Measurements from ENCODE around the gene KCNB1.

Gene KCNB1

GRCh38 chr20:49471397-49471796, 11.1 kb downstream of the KCNB1 start:
- Mint-ChIP-seq H3K9me3 (no peaks in the 10 kb centered on the region), H3K27me3 (peaks cover 73% of the 10 kb centered on the region), H3K36me3 (no peaks in the 10 kb centered on the region), H3K27ac (no peak overlapping the region), H3K4me1 (no peaks in the 10 kb centered on the region), H3K4me3 (no peak overlapping the region)
- no peak for DNase-seq
- CTCF ChIA-PET: interaction anchor here (0.9 kb wide), 1 partner anchor 14 kb away, joined by 3 read pairs; no protein-coding TSS in a partner anchor

DNA sequence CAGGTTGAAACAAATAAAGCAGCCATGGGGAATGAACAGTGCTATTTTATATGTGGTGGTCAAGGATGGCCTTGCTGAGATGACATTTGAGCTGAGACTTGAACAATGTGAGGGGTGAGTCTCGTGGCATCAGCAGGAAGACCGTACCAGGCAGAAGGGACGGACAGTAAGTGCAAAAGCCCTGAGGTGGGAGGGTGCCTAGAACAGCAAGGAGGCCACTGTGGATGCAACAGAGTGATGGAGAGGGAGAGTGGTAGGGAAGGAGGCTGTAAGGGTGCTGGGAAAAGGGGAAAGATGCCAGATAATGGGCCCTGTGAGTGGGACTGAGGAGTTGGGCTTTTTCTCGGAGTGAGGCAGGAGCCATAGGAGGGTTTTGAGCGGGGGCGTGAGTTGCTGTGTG, 11.5 kb downstream of the KCNB1 start:
- no peak for DNase-seq
- Mint-ChIP-seq H3K4me3 (no peak overlapping the region), H3K9me3 (no peaks in the 10 kb centered on the region), H3K27ac (no peak overlapping the region), H3K27me3 (peaks cover 69% of the 10 kb centered on the region), H3K36me3 (no peaks in the 10 kb centered on the region), H3K4me1 (no peaks in the 10 kb centered on the region)
- CTCF ChIA-PET: no interaction called here

DNA sequence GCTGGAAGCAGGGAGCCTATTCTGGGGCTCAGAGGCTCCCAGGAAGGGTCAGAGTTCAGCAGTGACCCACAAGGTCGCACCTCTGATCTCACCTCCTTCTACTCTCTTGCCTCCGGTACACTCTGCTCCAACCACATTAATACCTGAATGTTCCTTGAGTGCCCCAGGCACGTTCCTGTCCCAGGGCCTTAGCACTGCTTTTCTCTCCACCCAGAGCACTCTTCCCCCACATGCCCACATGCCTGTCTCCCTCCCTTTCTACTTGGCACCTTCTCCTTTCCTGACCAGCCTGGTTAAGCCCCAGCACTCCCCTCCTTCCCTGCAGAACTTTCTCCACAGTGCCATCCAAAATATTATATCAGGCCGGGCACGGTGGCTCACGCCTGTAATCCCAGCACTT, 13.4 kb downstream of the KCNB1 start:
- CTCF ChIA-PET: no interaction called here
- H3K27me3 Mint-ChIP-seq: peaks cover 65% of the 10 kb centered on the region

DNA sequence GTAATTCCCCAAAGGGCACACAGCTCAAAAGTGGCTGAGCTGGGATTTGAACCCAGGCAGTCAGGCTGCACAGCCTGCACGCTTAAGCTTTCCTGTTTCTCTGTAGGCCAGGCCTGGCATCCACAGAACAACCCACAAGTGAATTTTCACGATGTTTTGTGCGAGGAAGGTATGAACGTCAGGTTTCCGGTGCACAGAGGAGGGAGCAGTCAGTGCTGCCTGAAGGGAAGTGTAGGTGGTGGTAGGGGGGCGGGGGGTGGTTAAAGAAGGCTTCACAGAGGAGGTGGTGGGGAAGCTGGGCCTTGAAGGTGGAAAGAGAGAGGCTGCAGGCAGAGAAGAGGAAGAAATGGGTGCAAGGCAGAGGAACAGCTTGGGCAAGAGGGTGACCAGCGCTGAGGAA, 14.1 kb downstream of the KCNB1 start:
- Mint-ChIP-seq H3K4me3 (no peak overlapping the region), H3K4me1 (no peaks in the 10 kb centered on the region), H3K36me3 (no peaks in the 10 kb centered on the region), H3K27ac (no peak overlapping the region), H3K9me3 (no peaks in the 10 kb centered on the region), H3K27me3 (peaks cover 62% of the 10 kb centered on the region)
- DNase-seq: no peak
- CTCF ChIA-PET: no interaction called here

More for the DNA sequence above, 13.4 kb downstream of the KCNB1 start:
- DNase-seq: no peak
- Mint-ChIP-seq H3K27ac (no peak overlapping the region), H3K9me3 (no peaks in the 10 kb centered on the region), H3K36me3 (no peaks in the 10 kb centered on the region), H3K4me3 (no peak overlapping the region), H3K4me1 (no peaks in the 10 kb centered on the region)

GRCh38 chr20:49466114-49466912, 16.2 kb downstream of the KCNB1 start:
- CTCF ChIA-PET: interaction anchor here (1.2 kb wide), 1 partner anchor 12 kb away, joined by 3 read pairs; no protein-coding TSS in a partner anchor
- H3K36me3 Mint-ChIP-seq: no peaks in the 10 kb centered on the region
- DNase-seq: no peak
- H3K27me3 Mint-ChIP-seq: peaks cover 60% of the 10 kb centered on the region
- no peak overlapping the region for H3K4me3 Mint-ChIP-seq
- H3K4me1 Mint-ChIP-seq: no peaks in the 10 kb centered on the region
- no peak overlapping the region for H3K27ac Mint-ChIP-seq
- H3K9me3 Mint-ChIP-seq: no peaks in the 10 kb centered on the region

DNA sequence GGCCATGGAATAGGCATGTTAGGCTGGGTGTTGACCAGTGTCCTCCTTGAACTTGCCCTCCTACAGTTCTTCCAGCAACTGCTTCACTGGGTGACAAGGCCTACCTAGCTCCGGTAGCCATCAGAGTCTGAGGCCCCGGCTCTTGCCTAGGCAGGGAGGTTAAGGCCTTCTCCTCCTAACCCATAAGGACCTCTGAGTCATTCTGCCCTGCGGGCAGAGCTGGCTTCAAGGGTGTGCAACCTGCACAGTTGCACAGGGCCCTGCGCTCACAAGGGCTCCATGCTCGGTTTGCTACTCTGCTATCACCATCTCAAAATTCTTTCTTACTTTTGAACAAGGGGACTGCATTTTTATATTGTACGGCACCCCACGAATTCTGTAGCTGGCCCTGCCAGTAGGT, 17.9 kb downstream of the KCNB1 start:
- no peak for DNase-seq
- no peak overlapping the region for H3K27ac Mint-ChIP-seq
- H3K36me3 Mint-ChIP-seq: no peaks in the 10 kb centered on the region
- CTCF ChIA-PET: no interaction called here
- peaks cover 62% of the 10 kb centered on the region for H3K27me3 Mint-ChIP-seq
- H3K4me1 Mint-ChIP-seq: no peaks in the 10 kb centered on the region
- H3K9me3 Mint-ChIP-seq: no peaks in the 10 kb centered on the region
- H3K4me3 Mint-ChIP-seq: no peak overlapping the region

GRCh38 chr20:49462626-49463025, 19.8 kb downstream of the KCNB1 start:
- H3K9me3 Mint-ChIP-seq: no peaks in the 10 kb centered on the region
- H3K36me3 Mint-ChIP-seq: no peaks in the 10 kb centered on the region
- H3K27me3 Mint-ChIP-seq: peaks cover 59% of the 10 kb centered on the region
- no peaks in the 10 kb centered on the region for H3K4me1 Mint-ChIP-seq
- H3K27ac Mint-ChIP-seq: no peak overlapping the region
- no peak overlapping the region for H3K4me3 Mint-ChIP-seq
- CTCF ChIA-PET: no interaction called here
- no peak for DNase-seq

GRCh38 chr20:49461894-49462620, 20.4 kb downstream of the KCNB1 start:
- no peak for DNase-seq
- no peak overlapping the region for H3K27ac Mint-ChIP-seq
- H3K36me3 Mint-ChIP-seq: no peaks in the 10 kb centered on the region
- H3K9me3 Mint-ChIP-seq: no peaks in the 10 kb centered on the region
- CTCF ChIA-PET: no interaction called here
- H3K4me1 Mint-ChIP-seq: no peaks in the 10 kb centered on the region
- peaks cover 55% of the 10 kb centered on the region for H3K27me3 Mint-ChIP-seq
- no peak overlapping the region for H3K4me3 Mint-ChIP-seq

- Mint-ChIP-seq H3K4me3 (no peak overlapping the region), H3K36me3 (no peaks in the 10 kb centered on the region), H3K9me3 (no peaks in the 10 kb centered on the region), H3K27me3 (peaks cover 58% of the 10 kb centered on the region), H3K27ac (no peak overlapping the region), H3K4me1 (no peaks in the 10 kb centered on the region)
- DNase-seq: no peak
- CTCF ChIA-PET: no interaction called here
Measured at GRCh38 chr20:49460916-49461315, 21.6 kb downstream of the KCNB1 start.

DNA sequence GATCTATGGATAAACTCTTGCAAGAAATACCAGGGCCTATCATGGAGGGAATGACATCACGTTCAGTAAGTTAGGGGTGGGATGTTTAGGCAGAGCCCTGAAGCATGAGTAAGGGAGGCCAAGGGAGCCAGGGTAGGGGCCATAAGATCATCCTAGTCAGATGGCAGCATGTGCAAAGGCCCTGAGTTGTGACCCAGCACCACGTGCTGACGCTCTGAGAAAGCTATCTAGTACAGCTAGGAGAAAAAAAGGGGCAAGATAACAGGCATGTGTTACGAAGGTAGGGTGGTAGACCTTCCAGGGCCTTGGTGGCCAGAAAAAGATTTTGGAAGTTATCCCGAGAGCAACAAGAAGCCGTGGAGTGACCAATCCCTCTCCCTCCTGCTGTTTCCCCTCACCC, 22.3 kb downstream of the KCNB1 start:
- CTCF ChIA-PET: no interaction called here
- H3K36me3 Mint-ChIP-seq: no peaks in the 10 kb centered on the region
- H3K4me1 Mint-ChIP-seq: no peaks in the 10 kb centered on the region
- H3K4me3 Mint-ChIP-seq: no peak overlapping the region
- H3K9me3 Mint-ChIP-seq: no peaks in the 10 kb centered on the region
- H3K27me3 Mint-ChIP-seq: peaks cover 51% of the 10 kb centered on the region
- no peak for DNase-seq
- no peak overlapping the region for H3K27ac Mint-ChIP-seq

GRCh38 chr20:49459684-49460083, 22.8 kb downstream of the KCNB1 start:
- no peaks in the 10 kb centered on the region for H3K4me1 Mint-ChIP-seq
- no peaks in the 10 kb centered on the region for H3K36me3 Mint-ChIP-seq
- H3K27me3 Mint-ChIP-seq: peaks cover 53% of the 10 kb centered on the region
- no peak overlapping the region for H3K4me3 Mint-ChIP-seq
- H3K27ac Mint-ChIP-seq: no peak overlapping the region
- no peaks in the 10 kb centered on the region for H3K9me3 Mint-ChIP-seq
- DNase-seq: no peak
- CTCF ChIA-PET: no interaction called here

GRCh38 chr20:49457444-49457843, 25.0 kb downstream of the KCNB1 start:
- Mint-ChIP-seq H3K9me3 (no peaks in the 10 kb centered on the region), H3K4me3 (no peak overlapping the region), H3K27ac (no peak overlapping the region), H3K27me3 (peaks cover 54% of the 10 kb centered on the region), H3K4me1 (no peaks in the 10 kb centered on the region), H3K36me3 (no peaks in the 10 kb centered on the region)
- CTCF ChIA-PET: no interaction called here
- DNase-seq: no peak

GRCh38 chr20:49456646-49457045, 25.8 kb downstream of the KCNB1 start:
- CTCF ChIA-PET: no interaction called here
- H3K27me3 Mint-ChIP-seq: peaks cover 55% of the 10 kb centered on the region
- H3K9me3 Mint-ChIP-seq: no peaks in the 10 kb centered on the region

GRCh38 chr20:49455691-49456090, 26.8 kb downstream of the KCNB1 start:
- Mint-ChIP-seq H3K36me3 (no peaks in the 10 kb centered on the region), H3K4me1 (no peaks in the 10 kb centered on the region), H3K4me3 (no peak overlapping the region), H3K27me3 (peaks cover 51% of the 10 kb centered on the region), H3K27ac (no peak overlapping the region), H3K9me3 (no peaks in the 10 kb centered on the region)
- no peak for DNase-seq
- CTCF ChIA-PET: no interaction called here

More at GRCh38 chr20:49456646-49457045, 25.8 kb downstream of the KCNB1 start:
- no peak overlapping the region for H3K27ac Mint-ChIP-seq
- no peak for DNase-seq
- H3K4me3 Mint-ChIP-seq: no peak overlapping the region
- no peaks in the 10 kb centered on the region for H3K36me3 Mint-ChIP-seq
- H3K4me1 Mint-ChIP-seq: no peaks in the 10 kb centered on the region

DNA sequence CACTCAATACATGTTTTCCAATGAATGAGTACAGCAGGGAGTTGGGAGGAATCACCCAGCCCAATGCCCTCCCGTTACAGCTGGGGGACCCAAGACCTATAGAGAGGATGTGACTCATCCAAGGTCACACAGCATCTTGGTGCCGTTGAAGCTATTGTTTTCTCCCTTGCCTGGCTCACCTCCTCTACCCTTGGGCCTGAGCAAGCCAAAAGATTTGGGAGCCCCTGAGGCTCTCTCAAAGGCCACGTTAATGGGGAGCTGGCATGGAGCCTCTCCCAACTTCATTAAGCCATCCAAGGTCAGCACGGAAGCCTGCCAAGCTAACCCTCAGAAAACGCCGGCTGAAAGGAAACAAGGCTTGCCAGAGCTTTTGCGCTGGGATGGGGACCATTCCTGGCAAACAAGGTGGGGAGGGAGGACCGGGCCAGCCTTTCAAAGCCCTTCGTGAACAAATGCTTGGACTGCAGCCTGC, 30.4 kb downstream of the KCNB1 start:
- DNase-seq: no peak

More for the DNA sequence above, 30.4 kb downstream of the KCNB1 start:
- CTCF ChIA-PET: interaction anchor here (0.8 kb wide), 1 partner anchor 32 kb away, joined by 3 read pairs; no protein-coding TSS in a partner anchor
- no peaks in the 10 kb centered on the region for H3K9me3 Mint-ChIP-seq
- H3K27ac Mint-ChIP-seq: no peak overlapping the region
- no peaks in the 10 kb centered on the region for H3K4me1 Mint-ChIP-seq
- H3K36me3 Mint-ChIP-seq: no peaks in the 10 kb centered on the region
- H3K27me3 Mint-ChIP-seq: peaks cover 48% of the 10 kb centered on the region
- H3K4me3 Mint-ChIP-seq: no peak overlapping the region

All from activated naive CD4-positive, alpha-beta T cell treated with anti-CD3 and anti-CD28 coated beads, Interleukin-2, amount 10 ng/mL, durations not matched to agents 7 days and 5 days (primary cell).